Mucosa of descending colon (tissue), 3 donors: Measurements from ENCODE around the gene GTPBP6. TPM values are rescaled to one million over a fixed set of nuclear protein-coding genes. Genes with fewer than 3 reads are reported as not detected.
"Not testable (repeated sequence)": the region's sequence is repeated elsewhere in the genome, so short reads cannot be mapped to it uniquely, and the experiment has no call there.

Experiments used
- ATAC-seq: fragments of 200-7000 bp; cut with Tn5 transposase; one replicate; pipeline ENCODE4 v1.9.1; 2020; ENCODE audit warnings: mild to moderate bottlenecking, moderate library complexity
- DNase-seq, 3 donors: peaks; one replicate each; pipeline ENCODE4 v3.0.0-alpha.2; 2020
- H3K36me3 ChIP-seq: fragments of 200-600 bp; one replicate; pipeline ENCODE4 v1.8.0; 2021; ENCODE audit warnings: low read depth, mild to moderate bottlenecking
- H3K4me1 ChIP-seq: fragments of 200-600 bp; one replicate; pipeline ENCODE4 v1.8.0; 2021; ENCODE audit warnings: low read depth, mild to moderate bottlenecking
- H3K4me3 ChIP-seq: fragments of 200-600 bp; one replicate; pipeline ENCODE4 v1.8.0; 2021; ENCODE audit warnings: mild to moderate bottlenecking
- H3K9me3 ChIP-seq: fragments of 200-600 bp; one replicate; pipeline ENCODE4 v1.8.0; 2021; ENCODE audit warnings: mild to moderate bottlenecking
- CTCF ChIP-seq: fragments of 200-600 bp; IDR thresholded peaks from one replicate; pipeline ENCODE4 v1.8.0; 2022; ENCODE audit warnings: antibody characterized with exemption, mild to moderate bottlenecking
- intact Hi-C, 2 donors: fragments of 100-400 bp; cut with DNase I in 1 of 2; cut with micrococcal nuclease in 1 of 2; formaldehyde crosslinking; loops; one replicate each; pipeline versions ENCODE4 v1.11.0 to v1.11.1; 2022; cut with DNase I, micrococcal nuclease
- total RNA-seq, 3 donors: library from RNA; stranded (reverse); fragmentation: NEBNext Ultra II Directional in 2 of 3; extraction: Animal tissue kit (Norgen Biotek cat#: 25700) in 2 of 3; gene quantifications; one replicate each; pipeline versions ENCODE4 v1.2.1 to v1.2.4, GENCODE V29; 2021 to 2023
- donor health status: DM: no; HTN: no; CAD: no; lungs with moderate emphysema.
- donor health status: DM: no; HTN: no; CAD: no.
- donor health status: DM: no; HTN: yes; CAD: no.

The GTPBP6 gene
- total RNA-seq, 3 donors from 2014 or later = 49.8 to 55.8 (median 54.1) TPM

GRCh38 chrX:310621-311155, 7.9 kb downstream of the GTPBP6 start:
- Histone ChIP-seq H3K36me3 (no peaks in the 10 kb centered on the region), H3K9me3 (no peaks in the 10 kb centered on the region), H3K4me3 (no peak overlapping the region), H3K4me1 (no peaks in the 10 kb centered on the region)
- peak in 2 of 3 donors; percentile 14 to 42 for DNase-seq
- no peak for TF ChIP-seq CTCF
- intact Hi-C loops = no loop called here
- no peak for ATAC-seq

- intact Hi-C loops = no loop called here
- Histone ChIP-seq H3K4me1 (no peaks in the 10 kb centered on the region), H3K4me3 (no peak overlapping the region), H3K9me3 (no peaks in the 10 kb centered on the region), H3K36me3 (peaks cover 2% of the 10 kb centered on the region)
- DNase-seq = peak in 2 of 3 donors; percentile 18 to 25
- TF ChIP-seq CTCF = no peak
- no peak for ATAC-seq
Observed at GRCh38 chrX:308821-309520, 9.6 kb downstream of the GTPBP6 start.

GRCh38 chrX:307261-308111, 11.1 kb downstream of the GTPBP6 start:
- DNase-seq = peak in 2 of 3 donors; percentile 21 to 47
- Histone ChIP-seq H3K4me1 (no peaks in the 10 kb centered on the region), H3K36me3 (peaks cover 2% of the 10 kb centered on the region), H3K4me3 (no peak overlapping the region), H3K9me3 (no peaks in the 10 kb centered on the region)
- ATAC-seq = no peak
- intact Hi-C loops = no loop called here
- no peak for TF ChIP-seq CTCF

GRCh38 chrX:306614-307251, 11.9 kb downstream of the GTPBP6 start:
- DNase-seq, H3K36me3 ChIP-seq, H3K4me3 ChIP-seq, H3K4me1 ChIP-seq, H3K9me3 ChIP-seq, ATAC-seq, intact Hi-C loops: not testable (repeated sequence)

GRCh38 chrX:305781-306613, 12.6 kb downstream of the GTPBP6 start:
- ATAC-seq, H3K4me3 ChIP-seq, intact Hi-C loops, H3K36me3 ChIP-seq, H3K9me3 ChIP-seq, H3K4me1 ChIP-seq: not testable (repeated sequence)
- peak in 2 of 3 donors; percentile 21 to 31 for DNase-seq

GRCh38 chrX:302975-303374, 15.6 kb downstream of the GTPBP6 start:
- intact Hi-C loops = no loop called here
- ATAC-seq = no peak
- Histone ChIP-seq H3K9me3 (no peaks in the 10 kb centered on the region), H3K4me1 (no peaks in the 10 kb centered on the region), H3K36me3 (peaks cover 2% of the 10 kb centered on the region), H3K4me3 (no peak overlapping the region)
- TF ChIP-seq CTCF = no peak
- peak in 1 of 3 donors; percentile 29 for DNase-seq
